Spinal cord (tissue), 10 donors: ENCODE data around the gene RUNX1. TPM values are rescaled to one million over a fixed set of nuclear protein-coding genes. Genes with fewer than 3 reads are reported as not detected.

Experiments used
- DNase-seq, 6 donors: peaks; one replicate each; pipeline versions ENCODE4 v3.0.0 to v3.0.0-alpha.2; 2013 to 2015; ENCODE audit warnings: low spot score in 6 of 6, low read depth in 4 of 6
- H3K27ac ChIP-seq: one replicate; pipeline ENCODE4 v1.5.1; 2013; ENCODE audit warnings: low read depth, low read length, control low read depth
- H3K27me3 ChIP-seq: one replicate; pipeline ENCODE4 v1.6.1; 2013; ENCODE audit warnings: low read length; ENCODE audit not compliant: control insufficient read depth, insufficient read depth
- H3K36me3 ChIP-seq: one replicate; pipeline ENCODE4 v1.6.1; 2013; ENCODE audit warnings: low read length; ENCODE audit not compliant: control insufficient read depth, insufficient read depth
- H3K4me1 ChIP-seq: one replicate; pipeline ENCODE4 v1.6.1; 2013; ENCODE audit warnings: low read length; ENCODE audit not compliant: control insufficient read depth, insufficient read depth
- H3K4me3 ChIP-seq: one replicate; pipeline ENCODE4 v1.5.1; 2013; ENCODE audit warnings: low read depth, low read length, control low read depth
- H3K9me3 ChIP-seq: one replicate; pipeline ENCODE4 v1.6.1; 2013; ENCODE audit warnings: low read length; ENCODE audit not compliant: control insufficient read depth, insufficient read depth
- WGBS: methylation state at CpG from one replicate; pipeline ENCODE4 v1.1.5; 2013; ENCODE audit warnings: missing lambda C conversion rate; ENCODE audit not compliant: insufficient coverage; 5-methylcytosine and 5-hydroxymethylcytosine counted together
- polyA plus RNA-seq, 2 donors: library from polyadenylated mRNA; unstranded; fragments of 120-200 nt; gene quantifications; one replicate each; pipeline ENCODE4 v1.2.1, GENCODE V29; 2013; ENCODE audit not compliant: insufficient read length in 2 of 2
- total RNA-seq, 2 donors: library from RNA; depleted of rRNA in 1 of 2; stranded (reverse); fragments of 120-200 nt in 1 of 2; fragments of >200 nt in 1 of 2; gene quantifications; one replicate each; pipeline versions ENCODE4 v1.2.3 to v1.2.4, GENCODE V29; 2013 to 2014
- donor health status: healthy.

RUNX1 gene
- total and polyA plus RNA-seq, 4 donors, result 2.1 to 7.1 (median 3.2) TPM

GRCh38 chr21:34885626-34886239 is 163.4 kb downstream of the RUNX1 start:
- Histone ChIP-seq H3K4me3 (peak overlapping the region; percentile 33), H3K36me3 (no peaks in the 10 kb centered on the region), H3K27ac (no peak overlapping the region), H3K27me3 (peaks cover 60% of the 10 kb centered on the region), H3K4me1 (peaks cover 33% of the 10 kb centered on the region), H3K9me3 (no peaks in the 10 kb centered on the region)
- 1% methylated on average over 13 of the region's 24 CpGs for WGBS
- peak in 2 of 6 donors; percentile 27 to 30 for DNase-seq

GRCh38 chr21:34885125-34885524 is 164.0 kb downstream of the RUNX1 start:
- H3K27me3 ChIP-seq, result peaks cover 54% of the 10 kb centered on the region
- no peak for DNase-seq
- H3K9me3 ChIP-seq, result no peaks in the 10 kb centered on the region
- no peak overlapping the region for H3K4me3 ChIP-seq
- H3K27ac ChIP-seq, result no peak overlapping the region
- no peaks in the 10 kb centered on the region for H3K36me3 ChIP-seq
- no CpG with 5 or more reads among the region's 6 CpGs for WGBS
- H3K4me1 ChIP-seq, result peaks cover 27% of the 10 kb centered on the region

GRCh38 chr21:34884346-34884929 is 164.7 kb downstream of the RUNX1 start:
- no CpG with 5 or more reads among the region's 3 CpGs for WGBS
- H3K9me3 ChIP-seq, result no peaks in the 10 kb centered on the region
- no peaks in the 10 kb centered on the region for H3K36me3 ChIP-seq
- H3K27ac ChIP-seq, result no peak overlapping the region
- no peak for DNase-seq
- peaks cover 23% of the 10 kb centered on the region for H3K4me1 ChIP-seq
- peaks cover 50% of the 10 kb centered on the region for H3K27me3 ChIP-seq
- H3K4me3 ChIP-seq, result no peak overlapping the region

- no peaks in the 10 kb centered on the region for H3K36me3 ChIP-seq
Measured at GRCh38 chr21:34883491-34884271, 165.4 kb downstream of the RUNX1 start.

GRCh38 chr21:34882719-34883131 is 166.4 kb downstream of the RUNX1 start:
- H3K9me3 ChIP-seq, result no peaks in the 10 kb centered on the region
- H3K27ac ChIP-seq, result no peak overlapping the region
- H3K4me1 ChIP-seq, result peaks cover 13% of the 10 kb centered on the region
- no peaks in the 10 kb centered on the region for H3K36me3 ChIP-seq
- H3K27me3 ChIP-seq, result peaks cover 42% of the 10 kb centered on the region
- no peak overlapping the region for H3K4me3 ChIP-seq
- WGBS, result 86% methylated on average over 1 of the region's 2 CpGs
- DNase-seq, result no peak

More at GRCh38 chr21:34883491-34884271, 165.4 kb downstream of the RUNX1 start:
- no peak overlapping the region for H3K4me3 ChIP-seq
- H3K9me3 ChIP-seq, result no peaks in the 10 kb centered on the region
- no peak overlapping the region for H3K27ac ChIP-seq
- peaks cover 20% of the 10 kb centered on the region for H3K4me1 ChIP-seq
- WGBS, result 90% methylated on average over 4 of the region's 6 CpGs
- H3K27me3 ChIP-seq, result peaks cover 48% of the 10 kb centered on the region
- no peak for DNase-seq

GRCh38 chr21:34881839-34882371 is 167.2 kb downstream of the RUNX1 start:
- H3K4me1 ChIP-seq, result peaks cover 12% of the 10 kb centered on the region
- no peak overlapping the region for H3K27ac ChIP-seq
- peaks cover 35% of the 10 kb centered on the region for H3K27me3 ChIP-seq
- 94% methylated on average over 2 of the region's 4 CpGs for WGBS
- no peak overlapping the region for H3K4me3 ChIP-seq
- no peaks in the 10 kb centered on the region for H3K36me3 ChIP-seq
- DNase-seq, result no peak
- H3K9me3 ChIP-seq, result no peaks in the 10 kb centered on the region

GRCh38 chr21:34881421-34881820 is 167.7 kb downstream of the RUNX1 start:
- no peak for DNase-seq
- no peaks in the 10 kb centered on the region for H3K9me3 ChIP-seq
- peaks cover 30% of the 10 kb centered on the region for H3K27me3 ChIP-seq
- no peak overlapping the region for H3K27ac ChIP-seq
- H3K4me1 ChIP-seq, result peaks cover 7% of the 10 kb centered on the region
- H3K4me3 ChIP-seq, result no peak overlapping the region
- no CpG with 5 or more reads among the region's 3 CpGs for WGBS
- no peaks in the 10 kb centered on the region for H3K36me3 ChIP-seq

- DNase-seq, result no peak
- H3K4me1 ChIP-seq, result no peaks in the 10 kb centered on the region
- H3K9me3 ChIP-seq, result no peaks in the 10 kb centered on the region
- H3K4me3 ChIP-seq, result no peak overlapping the region
- H3K27ac ChIP-seq, result no peak overlapping the region
- 96% methylated on average over 5 of the region's 7 CpGs for WGBS
- H3K27me3 ChIP-seq, result peaks cover 19% of the 10 kb centered on the region
- no peaks in the 10 kb centered on the region for H3K36me3 ChIP-seq
Measured at GRCh38 chr21:34880401-34880800, 168.7 kb downstream of the RUNX1 start.

- H3K9me3 ChIP-seq, result no peaks in the 10 kb centered on the region
- H3K4me1 ChIP-seq, result no peaks in the 10 kb centered on the region
- WGBS, result no CpG with 5 or more reads among the region's 2 CpGs
- no peaks in the 10 kb centered on the region for H3K36me3 ChIP-seq
- H3K4me3 ChIP-seq, result no peak overlapping the region
- no peak for DNase-seq
- no peak overlapping the region for H3K27ac ChIP-seq
- peaks cover 5% of the 10 kb centered on the region for H3K27me3 ChIP-seq
Measured at GRCh38 chr21:34878940-34879339, 170.2 kb downstream of the RUNX1 start.
